Uterus (tissue), 4 donors: ENCODE measurements around the gene ELP2. TPM values are rescaled to one million over a fixed set of nuclear protein-coding genes. Genes with fewer than 3 reads are reported as not detected.
"Not testable (repeated sequence)": the region's sequence is repeated elsewhere in the genome, so short reads cannot be mapped to it uniquely, and the experiment has no call there.

ENCODE experiments used
- DNase-seq, 2 donors: peaks; one replicate each; pipeline ENCODE4 v3.0.0-alpha.2; 2019 to 2020
- H3K27ac ChIP-seq, 2 donors: fragments of 200-600 bp; sonication (generic); 1 replicate in 1 of 2; 2 replicates in 1 of 2; pipeline ENCODE4 v1.5.1; 2016 to 2018
- H3K27me3 ChIP-seq, 2 donors: fragments of 200-600 bp; sonication (generic); one replicate each; pipeline ENCODE4 v1.5.1; 2018 to 2019; ENCODE audit warnings: control low read depth in 1 of 2
- H3K36me3 ChIP-seq, 2 donors: fragments of 200-600 bp; sonication (generic); one replicate each; pipeline ENCODE4 v1.5.1; 2019; ENCODE audit warnings: control low read depth in 1 of 2
- H3K4me1 ChIP-seq, 2 donors: fragments of 200-600 bp; sonication (generic); one replicate each; pipeline ENCODE4 v1.5.1; 2018 to 2019; ENCODE audit warnings: control low read depth in 1 of 2
- H3K4me3 ChIP-seq, 2 donors: fragments of 200-600 bp; sonication (generic); 1 replicate in 1 of 2; 2 replicates in 1 of 2; pipeline ENCODE4 v1.5.1; 2018 to 2019; ENCODE audit warnings: mild to moderate bottlenecking in 1 of 2
- H3K9me3 ChIP-seq, 2 donors: fragments of 200-600 bp; sonication (generic); one replicate each; pipeline ENCODE4 v1.5.1; 2019; ENCODE audit warnings: control low read depth in 1 of 2
- POLR2A ChIP-seq, 2 donors: fragments of 450-650 bp; IDR thresholded peaks; one replicate each; pipeline ENCODE4 v1.6.1; 2016; ENCODE audit warnings: antibody characterized with exemption in 2 of 2, mild to moderate bottlenecking in 1 of 2, moderate library complexity in 1 of 2
- intact Hi-C: fragments of 100-400 bp; cut with DNase I; formaldehyde crosslinking; loops from one replicate; pipeline ENCODE4 v1.15.1; 2023; ENCODE audit warnings: low total_unique reads
- total RNA-seq, 4 donors: library from RNA; depleted of rRNA in 3 of 4; stranded (reverse); fragments of >200 nt in 3 of 4; gene quantifications; one replicate each; pipeline versions ENCODE4 v1.1.0 to v1.2.4, GENCODE V29; 2014 to 2023
- TF ChIP-seq, protein P1 (sequence below), 4 experiments: fragments of 200-600 bp in 2 of 4; fragments of 450-650 bp in 2 of 4; sonication (generic) in 2 of 4; IDR thresholded peaks; one replicate each; pipeline ENCODE4 v1.5.1; 2016 to 2019; ENCODE audit warnings: antibody characterized with exemption in 4 of 4, mild to moderate bottlenecking in 2 of 4, moderate library complexity in 1 of 4
- donor health status: DM: yes; HTN: yes; CAD: no.

Gene ELP2
- total RNA-seq, 4 donors from 2014 or later = 73.3 to 152 (median 113) TPM

GRCh38 chr18:36088256-36088655 lies 41.4 kb upstream of the ELP2 start:
- TF ChIP-seq POLR2A (IDR thresholded peaks at IDR 0.05) = no peak
- TF ChIP-seq, protein P1, sequence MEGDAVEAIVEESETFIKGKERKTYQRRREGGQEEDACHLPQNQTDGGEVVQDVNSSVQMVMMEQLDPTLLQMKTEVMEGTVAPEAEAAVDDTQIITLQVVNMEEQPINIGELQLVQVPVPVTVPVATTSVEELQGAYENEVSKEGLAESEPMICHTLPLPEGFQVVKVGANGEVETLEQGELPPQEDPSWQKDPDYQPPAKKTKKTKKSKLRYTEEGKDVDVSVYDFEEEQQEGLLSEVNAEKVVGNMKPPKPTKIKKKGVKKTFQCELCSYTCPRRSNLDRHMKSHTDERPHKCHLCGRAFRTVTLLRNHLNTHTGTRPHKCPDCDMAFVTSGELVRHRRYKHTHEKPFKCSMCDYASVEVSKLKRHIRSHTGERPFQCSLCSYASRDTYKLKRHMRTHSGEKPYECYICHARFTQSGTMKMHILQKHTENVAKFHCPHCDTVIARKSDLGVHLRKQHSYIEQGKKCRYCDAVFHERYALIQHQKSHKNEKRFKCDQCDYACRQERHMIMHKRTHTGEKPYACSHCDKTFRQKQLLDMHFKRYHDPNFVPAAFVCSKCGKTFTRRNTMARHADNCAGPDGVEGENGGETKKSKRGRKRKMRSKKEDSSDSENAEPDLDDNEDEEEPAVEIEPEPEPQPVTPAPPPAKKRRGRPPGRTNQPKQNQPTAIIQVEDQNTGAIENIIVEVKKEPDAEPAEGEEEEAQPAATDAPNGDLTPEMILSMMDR (IDR thresholded peaks at IDR 0.05) = no peak

DNA sequence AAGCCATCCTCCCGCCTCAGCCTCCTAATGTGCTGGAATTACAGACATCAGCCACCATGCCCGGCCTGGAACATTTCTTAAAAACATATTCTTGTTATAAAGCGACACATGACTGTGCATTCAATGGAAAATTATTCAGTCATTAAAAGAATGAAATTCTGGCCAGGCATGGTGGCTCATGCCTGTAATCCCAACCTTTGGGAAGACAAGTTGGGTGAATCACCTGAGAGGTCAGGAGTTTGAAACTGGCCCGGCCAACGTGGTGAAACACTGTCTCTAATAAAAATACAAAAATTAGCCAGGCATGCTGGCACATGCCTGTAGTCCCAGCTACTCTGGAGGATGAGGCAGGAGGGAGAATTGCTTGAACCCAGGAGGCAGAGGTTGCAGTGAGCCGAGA lies 40.7 kb upstream of the ELP2 start:
- intact Hi-C loops = loop anchor here (10.0 kb wide), 1 partner anchor 196 kb away; no protein-coding TSS in a partner anchor
- H3K4me1 ChIP-seq = no peaks in the 10 kb centered on the region

More at GRCh38 chr18:36088256-36088655, 41.4 kb upstream of the ELP2 start:
- Histone ChIP-seq H3K27me3 (no peaks in the 10 kb centered on the region), H3K27ac (no peak overlapping the region), H3K4me1 (no peaks in the 10 kb centered on the region), H3K9me3 (no peaks in the 10 kb centered on the region), H3K4me3 (no peak overlapping the region), H3K36me3 (no peaks in the 10 kb centered on the region)
- DNase-seq = no peak
- intact Hi-C loops = loop anchor here (10.0 kb wide), 1 partner anchor 197 kb away; no protein-coding TSS in a partner anchor

GRCh38 chr18:36092116-36092515 lies 37.6 kb upstream of the ELP2 start:
- H3K27me3 ChIP-seq, H3K9me3 ChIP-seq, H3K36me3 ChIP-seq, intact Hi-C loops, H3K27ac ChIP-seq, DNase-seq, H3K4me3 ChIP-seq, H3K4me1 ChIP-seq: not testable (repeated sequence)

More for the DNA sequence above, 40.7 kb upstream of the ELP2 start:
- Histone ChIP-seq H3K4me3 (no peak overlapping the region), H3K27me3 (no peaks in the 10 kb centered on the region), H3K36me3 (no peaks in the 10 kb centered on the region), H3K27ac (no peak overlapping the region), H3K9me3 (no peaks in the 10 kb centered on the region)
- DNase-seq = no peak
- TF ChIP-seq, protein P1 (IDR thresholded peaks at IDR 0.05) = no peak
- no peak for TF ChIP-seq POLR2A (IDR thresholded peaks at IDR 0.05)

- Histone ChIP-seq H3K27ac (no peak overlapping the region), H3K36me3 (no peaks in the 10 kb centered on the region), H3K9me3 (no peaks in the 10 kb centered on the region), H3K4me1 (no peaks in the 10 kb centered on the region), H3K27me3 (no peaks in the 10 kb centered on the region), H3K4me3 (no peak overlapping the region)
- DNase-seq = no peak
- intact Hi-C loops = no loop called here
- no peak for TF ChIP-seq POLR2A (IDR thresholded peaks at IDR 0.05)
- TF ChIP-seq, protein P1 (IDR thresholded peaks at IDR 0.05) = no peak
Observed at GRCh38 chr18:36094431-36094830, 35.3 kb upstream of the ELP2 start.

DNA sequence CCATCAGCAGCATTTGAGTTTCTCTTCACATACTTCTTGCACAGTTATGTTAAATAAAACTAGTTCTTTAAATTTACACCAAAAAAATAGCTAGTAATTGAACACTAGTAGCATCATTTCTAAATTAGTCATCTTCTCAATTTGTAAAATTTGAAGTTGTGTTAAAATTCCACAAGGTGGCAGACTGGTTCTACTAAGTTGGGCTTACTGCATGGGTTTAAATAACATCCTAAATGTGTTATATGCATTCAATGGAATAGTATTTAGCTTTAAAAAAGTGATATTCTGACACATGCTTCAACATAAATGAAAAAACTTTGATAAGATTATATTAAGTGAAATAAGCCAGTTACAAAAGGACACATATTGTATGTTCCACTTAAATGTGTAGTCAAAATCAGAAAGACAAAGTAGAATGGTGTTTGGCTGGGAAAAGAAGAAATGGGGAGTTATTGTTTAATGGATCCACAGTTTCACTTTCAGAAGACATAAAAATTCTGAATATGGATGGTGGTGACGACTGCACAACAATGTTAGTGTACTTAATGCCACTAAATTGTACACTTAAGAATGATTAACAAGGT lies 33.7 kb upstream of the ELP2 start:
- intact Hi-C loops = no loop called here
- TF ChIP-seq, protein P1 (IDR thresholded peaks at IDR 0.05) = peak; percentile 45 to 67 (median 54)
- no peak for TF ChIP-seq POLR2A (IDR thresholded peaks at IDR 0.05)
- H3K27me3 ChIP-seq = no peaks in the 10 kb centered on the region
- H3K27ac ChIP-seq = no peak overlapping the region
- no peak overlapping the region for H3K4me3 ChIP-seq
- H3K36me3 ChIP-seq = no peaks in the 10 kb centered on the region
- DNase-seq = no peak
- H3K9me3 ChIP-seq = no peaks in the 10 kb centered on the region
- no peaks in the 10 kb centered on the region for H3K4me1 ChIP-seq
